ENCODE measurements around the gene APBA2.

The APBA2 gene

DNA sequence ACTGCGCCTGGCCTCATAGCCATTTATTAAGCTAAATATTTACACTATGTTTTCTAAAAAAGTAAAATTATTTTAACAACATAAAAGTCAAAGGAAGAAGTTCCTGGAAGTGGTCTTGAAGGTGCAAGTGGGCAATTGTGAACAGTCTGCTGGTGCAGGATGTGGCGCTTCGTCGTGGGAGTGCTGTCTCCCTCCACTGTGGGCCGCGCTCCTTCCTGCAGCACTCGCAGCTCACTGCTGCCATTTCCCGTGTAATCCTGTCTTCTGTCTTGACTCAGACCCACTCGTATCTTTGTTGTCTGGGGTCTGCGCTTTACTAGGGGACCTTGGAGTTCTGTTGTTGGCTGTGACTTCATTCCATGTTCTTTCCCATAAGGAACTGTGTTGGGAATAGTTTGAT lies 56.3 kb downstream of the APBA2 start:
- no peak for FAIRE-seq

- no peak for FAIRE-seq
Measured at GRCh38 chr15:28942571-28942970, 56.8 kb downstream of the APBA2 start.

- FAIRE-seq: no peak
Measured at GRCh38 chr15:28943146-28943545, 57.4 kb downstream of the APBA2 start.

DNA sequence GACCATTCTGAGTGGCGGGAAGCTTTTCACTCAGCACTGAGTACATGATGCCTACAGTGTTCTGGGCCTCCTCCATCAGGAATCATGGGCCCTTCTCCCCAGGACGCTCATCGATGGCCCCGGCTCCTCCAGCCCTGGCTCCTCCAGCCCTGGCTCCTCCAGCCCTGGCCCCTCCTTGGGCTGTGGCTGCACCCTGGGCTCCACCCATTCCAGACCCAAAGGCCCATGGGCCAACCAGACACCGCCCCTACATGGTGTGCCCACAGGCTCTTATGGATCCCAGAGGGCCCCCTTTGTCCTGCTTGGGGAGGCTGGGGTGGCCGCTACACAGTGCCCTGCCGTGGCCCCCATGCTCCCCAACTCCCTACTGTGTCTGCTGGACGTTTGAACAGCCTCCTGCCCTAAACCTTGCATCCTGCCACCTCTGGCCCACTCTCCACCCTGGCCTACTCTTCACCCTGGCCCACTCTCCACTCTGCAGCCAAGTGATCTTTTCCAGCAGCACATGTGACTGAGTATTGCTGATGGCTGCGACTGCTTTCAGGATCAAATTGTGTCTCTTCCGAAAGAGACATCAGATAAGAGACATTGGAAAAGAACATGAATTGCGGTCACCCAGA lies 57.9 kb downstream of the APBA2 start:
- no peak for FAIRE-seq

- no peak for FAIRE-seq
Measured at GRCh38 chr15:28944286-28944685, 58.5 kb downstream of the APBA2 start.

GRCh38 chr15:28944696-28945300 lies 59.0 kb downstream of the APBA2 start:
- no peak for FAIRE-seq

DNA sequence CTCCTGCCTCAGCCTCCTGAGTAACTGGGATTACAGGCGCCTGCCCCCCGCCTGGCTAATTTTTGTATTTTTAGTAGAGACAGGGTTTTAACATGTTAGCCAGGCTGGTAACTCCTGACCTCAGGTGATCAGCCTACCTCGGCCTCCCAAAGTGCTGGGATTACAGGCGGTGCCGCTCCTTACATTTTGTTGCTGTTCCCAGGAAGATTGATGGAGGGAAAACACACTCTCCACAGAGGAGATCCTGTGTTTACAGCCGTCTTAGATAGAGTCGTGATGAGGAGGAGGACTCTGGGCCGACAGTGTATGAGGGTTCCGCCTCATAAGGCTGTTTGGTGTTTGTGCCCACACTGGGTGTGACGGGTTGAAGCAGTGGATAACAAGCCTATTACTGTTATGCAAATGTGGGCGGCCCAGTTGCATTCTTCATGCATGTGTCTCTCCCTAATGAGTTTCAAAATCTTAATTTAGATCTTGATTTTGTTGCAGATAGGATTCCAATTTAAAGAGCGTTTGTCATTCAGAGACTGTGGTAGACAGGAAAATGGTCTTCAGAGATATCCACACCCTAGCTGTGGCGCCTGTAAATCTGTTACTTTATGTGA lies 60.0 kb downstream of the APBA2 start:
- FAIRE-seq: no peak

GRCh38 chr15:28946803-28947202 lies 61.0 kb downstream of the APBA2 start:
- no peak for FAIRE-seq

DNA sequence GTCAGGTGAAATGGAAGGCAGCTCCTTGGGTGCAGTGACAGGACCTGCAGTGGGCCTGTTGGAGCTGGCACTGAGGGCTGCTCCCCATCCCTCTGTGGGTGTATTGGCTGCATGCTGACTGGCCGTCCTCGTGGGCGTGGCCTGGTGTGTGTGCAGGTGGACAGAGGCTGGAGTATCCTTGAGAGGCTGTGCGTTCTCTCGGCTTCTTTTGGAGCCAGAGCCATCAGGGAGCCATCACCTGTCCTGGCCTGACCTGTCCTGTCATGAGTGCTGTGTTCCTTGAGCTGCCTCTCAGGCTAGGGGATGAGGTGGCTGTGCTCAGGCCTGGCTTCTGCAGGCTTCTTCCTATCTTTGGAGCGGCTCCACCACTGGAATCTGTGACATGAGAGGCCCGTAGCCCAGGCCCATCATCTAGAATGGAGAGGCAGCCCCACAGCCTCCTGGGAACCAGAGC lies 61.5 kb downstream of the APBA2 start:
- no peak for FAIRE-seq

GRCh38 chr15:28948036-28948435 lies 62.3 kb downstream of the APBA2 start:
- FAIRE-seq: no peak

GRCh38 chr15:28950916-28951315 lies 65.1 kb downstream of the APBA2 start:
- FAIRE-seq: no peak

DNA sequence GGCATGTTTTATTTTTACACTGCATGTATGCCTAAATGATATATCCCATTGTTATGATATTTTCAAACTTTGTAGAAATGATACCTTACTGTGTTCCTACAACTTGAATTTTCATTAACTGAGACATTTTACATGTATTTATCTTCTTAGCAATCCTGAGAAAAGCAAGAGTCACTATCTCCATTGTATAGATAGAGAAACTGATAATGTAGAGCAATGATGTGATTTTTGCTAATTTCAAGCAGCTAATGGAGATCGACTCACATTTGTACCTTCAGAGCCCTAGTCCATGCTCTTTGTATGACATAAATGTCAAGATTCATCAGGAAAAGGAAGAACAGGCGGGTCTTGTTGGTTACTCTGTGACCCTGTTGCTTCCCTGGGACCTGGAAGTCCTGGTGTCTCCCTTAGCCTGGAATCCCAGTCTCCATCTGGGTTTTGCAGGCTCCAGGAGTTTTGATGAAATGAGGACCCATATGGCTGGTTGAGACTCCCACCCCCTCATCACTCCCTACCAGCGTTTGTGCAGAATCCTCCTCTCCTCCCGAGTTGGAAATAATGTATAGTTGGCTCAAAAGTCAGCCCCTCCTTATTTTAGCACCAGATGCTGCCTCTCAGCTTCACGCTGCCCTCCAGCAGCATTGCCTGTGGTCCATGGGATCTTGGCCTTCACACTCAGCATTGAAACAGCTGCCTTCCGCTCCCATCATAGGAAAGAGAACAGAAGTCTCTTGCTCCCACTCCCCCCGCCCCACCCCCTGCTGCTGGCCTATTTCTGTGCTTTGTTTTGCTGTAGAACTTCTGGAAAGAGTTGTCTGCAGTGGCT lies 67.1 kb downstream of the APBA2 start:
- no peak for FAIRE-seq

GRCh38 chr15:28953573-28954195 lies 67.9 kb downstream of the APBA2 start:
- FAIRE-seq: no peak

DNA sequence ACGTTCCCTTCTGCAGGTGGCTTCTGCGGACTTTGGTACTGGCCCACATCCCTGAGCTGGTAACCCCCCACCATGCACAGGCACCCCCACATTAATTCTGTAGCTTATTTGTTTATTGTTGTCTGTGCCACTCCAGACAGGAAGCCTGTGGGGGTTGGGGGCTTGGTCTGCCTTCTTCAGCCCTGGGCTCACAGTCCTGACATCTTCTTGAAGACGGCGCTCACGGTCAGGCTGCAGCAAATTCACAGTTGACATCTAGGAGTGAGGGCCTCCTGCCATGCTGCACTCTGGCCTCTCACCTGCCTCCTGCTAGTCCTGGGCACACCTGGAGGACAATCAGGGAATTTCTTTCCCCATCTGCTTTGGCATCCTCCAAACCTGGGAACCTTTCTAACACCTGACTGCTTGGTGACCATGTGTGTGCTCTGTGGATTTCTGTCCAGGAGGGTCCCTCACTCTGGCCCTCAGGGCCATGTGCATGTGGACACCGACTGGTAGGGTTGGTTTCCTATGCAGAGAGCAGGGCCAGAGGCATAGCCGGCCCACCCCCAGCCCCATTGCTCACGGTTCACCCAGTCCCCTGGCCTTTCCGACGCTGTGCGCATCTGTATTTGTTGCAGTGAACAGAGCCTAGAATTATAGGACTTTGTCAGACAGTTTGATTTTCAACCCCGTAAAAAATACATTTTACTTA lies 68.8 kb downstream of the APBA2 start:
- FAIRE-seq: no peak

GRCh38 chr15:28955160-28955992 lies 69.6 kb downstream of the APBA2 start:
- no peak for FAIRE-seq

GRCh38 chr15:28955993-28956421 lies 70.2 kb downstream of the APBA2 start:
- FAIRE-seq: no peak

GRCh38 chr15:28956491-28956890 lies 70.7 kb downstream of the APBA2 start:
- no peak for FAIRE-seq

DNA sequence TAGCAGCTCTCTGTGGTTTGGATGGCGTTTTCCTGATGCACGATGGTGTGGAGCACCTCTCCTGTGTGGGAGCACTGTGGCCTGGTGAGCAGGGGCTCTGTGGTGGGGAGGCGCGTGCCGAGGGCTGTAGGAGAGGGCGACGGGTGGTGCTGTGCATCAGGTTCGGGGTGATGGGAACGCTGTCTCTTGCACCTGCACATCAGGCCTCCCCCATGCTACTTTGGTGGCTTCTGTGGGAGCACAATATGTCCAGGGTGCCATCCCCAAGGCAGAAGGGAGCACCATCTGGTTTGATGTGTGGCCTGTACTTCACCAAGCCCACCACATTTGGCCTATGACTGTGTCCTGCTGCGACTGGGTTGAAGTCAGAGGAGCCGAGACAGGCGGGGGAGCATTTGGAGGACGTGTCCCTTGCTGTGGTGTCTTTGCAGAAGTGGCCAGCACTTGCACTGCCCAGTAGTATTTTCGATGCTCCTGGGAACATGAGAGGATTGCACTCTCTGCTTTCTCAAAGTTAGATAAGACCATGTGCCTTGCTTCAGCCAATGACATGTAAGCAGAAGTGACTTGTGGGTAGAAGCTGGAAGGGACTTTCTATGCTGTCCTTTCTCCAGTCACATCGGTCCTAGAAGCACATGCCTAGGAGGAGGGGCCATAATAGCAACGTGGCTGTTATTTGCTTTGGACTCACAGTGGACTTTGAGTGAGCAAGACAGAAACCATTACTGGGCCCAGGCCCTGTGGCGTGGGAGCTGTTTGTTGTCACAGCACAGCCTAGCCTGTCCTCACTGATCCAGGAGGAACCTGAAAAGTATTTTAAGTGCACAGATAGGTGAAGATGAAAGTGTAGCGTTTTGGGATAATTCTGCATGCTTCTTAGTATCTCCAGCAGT lies 72.1 kb downstream of the APBA2 start:
- no peak for FAIRE-seq

GRCh38 chr15:28959326-28959725 lies 73.6 kb downstream of the APBA2 start:
- FAIRE-seq: no peak

GRCh38 chr15:28960979-28961378 lies 75.2 kb downstream of the APBA2 start:
- FAIRE-seq: no peak

All from TTC549 (cell line).